K562 (cell line): ENCODE data around the gene MDK. TPM values are rescaled to one million over a fixed set of nuclear protein-coding genes. Genes with fewer than 3 reads are reported as not detected.
A peak's percentile ranks its signal among the peaks of the same experiment; 100 is the strongest.

Experiments
- ATAC-seq: fragments of 200-7000 bp; cut with Tn5 transposase; 3 replicates; pipeline ENCODE4 v1.9.1; 2020; ENCODE audit warnings: moderate library complexity
- BruUV-seq: library from RNA; stranded (reverse); fragments of 400-500 nt; replicated peaks from 2 replicates; lab custom pipeline; 2021; lab: Mats Ljungman, UMichigan
- CTCF ChIA-PET: fragments of 300-600 bp; formaldehyde crosslinking; extraction: SDS; loops from one replicate; lab custom pipeline; 2021; ENCODE audit warnings: low intra/inter-chr PET ratio; lab: Yijun Ruan, JAX
- POLR2A ChIA-PET: fragments of 300-600, 350-650 bp; sonication (Branson Sonifier 250); formaldehyde crosslinking; extraction: SDS; loops from one replicate; lab custom pipeline; 2021; ENCODE audit warnings: antibody characterized with exemption, inconsistent platforms; lab: Yijun Ruan, JAX
- DNase-seq, 4 experiments: peaks; one replicate each; pipeline versions ENCODE4 v3.0.0 to v3.0.0-alpha.2; 2011 to 2018; ENCODE audit warnings: low spot score in 3 of 4, mixed read lengths in 3 of 4; ENCODE audit errors: extremely low read depth in 1 of 4
- FAIRE-seq: peaks from 2 replicates; lab custom pipeline; 2011; peaks lifted over from hg19 to GRCh38; lab: Jason Lieb, UNC
- H2AFZ ChIP-seq: 2 replicates; pipeline ENCODE4 v1.6.0; 2011; ENCODE audit warnings: low read depth, low read length, control low read depth, inconsistent platforms
- H3K27ac ChIP-seq: fragments of 200-600 bp; 3 replicates; pipeline ENCODE4 v1.8.0; 2011; ENCODE audit warnings: low read depth, mild to moderate bottlenecking, control low read depth, inconsistent platforms, low read length, moderate library complexity, mixed read lengths; ENCODE audit errors: extremely low read depth
- H3K27me3 ChIP-seq, 2 experiments: fragments of 300-600 bp in 1 of 2; 2 replicates in 1 of 2; 3 replicates in 1 of 2; pipeline versions ENCODE4 v1.6.0 to v1.8.0; 2011; ENCODE audit warnings: inconsistent platforms in 2 of 2, low read length in 2 of 2, mild to moderate bottlenecking in 1 of 2, mixed read lengths in 1 of 2, moderate library complexity in 1 of 2; ENCODE audit not compliant: control insufficient read depth in 2 of 2, insufficient read depth in 2 of 2
- H3K36me3 ChIP-seq: fragments of 300-600 bp; 3 replicates; pipeline ENCODE4 v1.8.0; 2011; ENCODE audit warnings: mild to moderate bottlenecking, low read length, inconsistent platforms; ENCODE audit not compliant: control insufficient read depth, insufficient read depth
- H3K4me1 ChIP-seq, 2 experiments: fragments of 200-600 bp in 1 of 2; replicated peaks in 1 of 2; 2 replicates in 1 of 2; 3 replicates in 1 of 2; pipeline versions ENCODE4 v1.5.1 to v1.8.0; 2011; ENCODE audit warnings: inconsistent platforms in 2 of 2, low read length in 2 of 2, mild to moderate bottlenecking in 1 of 2, mixed read lengths in 1 of 2, moderate library complexity in 1 of 2; ENCODE audit not compliant: control insufficient read depth in 2 of 2, insufficient read depth in 2 of 2
- H3K4me2 ChIP-seq: 2 replicates; pipeline ENCODE4 v1.6.1; 2011; ENCODE audit warnings: low read length, control low read depth, inconsistent platforms, mixed read lengths; ENCODE audit not compliant: insufficient read depth
- H3K4me3 ChIP-seq: fragments of 200-600 bp; sonication (generic), shearing (Covaris generic); 2 replicates; pipeline ENCODE4 v1.5.1; 2016; ENCODE audit warnings: control low read depth, inconsistent platforms
- H3K79me2 ChIP-seq: fragments of 200-600 bp; 3 replicates; pipeline ENCODE4 v1.8.0; 2011; ENCODE audit warnings: low read length, inconsistent platforms; ENCODE audit not compliant: control insufficient read depth, insufficient read depth
- H3K9ac ChIP-seq, 2 experiments: 2 replicates each; pipeline versions ENCODE4 v1.6.0 to v1.6.1; 2011; ENCODE audit warnings: low read depth in 2 of 2, low read length in 2 of 2, control low read depth in 1 of 2, inconsistent platforms in 1 of 2, mild to moderate bottlenecking in 1 of 2, mixed read lengths in 1 of 2; ENCODE audit not compliant: insufficient read depth in 1 of 2
- H3K9me1 ChIP-seq: one replicate; pipeline ENCODE4 v1.6.0; 2011; ENCODE audit warnings: inconsistent platforms, mild to moderate bottlenecking, low read length, moderate library complexity; ENCODE audit not compliant: control insufficient read depth, insufficient read depth
- H3K9me3 ChIP-seq: replicated peaks from 2 replicates; pipeline ENCODE4 v1.5.1; 2011; ENCODE audit warnings: low read depth, low read length, inconsistent platforms; ENCODE audit not compliant: control insufficient read depth, insufficient read depth
- H4K20me1 ChIP-seq: replicated peaks from 2 replicates; pipeline ENCODE4 v1.6.1; 2011; ENCODE audit warnings: low read length, inconsistent platforms, mixed read lengths; ENCODE audit not compliant: control insufficient read depth, insufficient read depth
- BACH1 ChIP-seq: fragments of 200-800 bp; sonication (Bioruptor generic); IDR thresholded peaks from 2 replicates; pipeline ENCODE4 v1.6.1; 2016; ENCODE audit warnings: missing genetic modification characterization, missing compliant biosample characterization
- CUX1 ChIP-seq: fragments of 200-800 bp; sonication (Bioruptor generic); IDR thresholded peaks from 2 replicates; pipeline ENCODE4 v1.6.1; 2016; ENCODE audit warnings: missing genetic modification characterization, missing compliant biosample characterization
- HNRNPL ChIP-seq: fragments of 200-400 bp; formaldehyde crosslinking; IDR thresholded peaks from 2 replicates; pipeline ENCODE4 v1.6.1; 2017; ENCODE audit warnings: low read depth, mild to moderate bottlenecking, low read length
- MLLT1 ChIP-seq, 2 experiments: fragments of 450-650 bp; IDR thresholded peaks; 2 replicates each; pipeline ENCODE4 v1.6.1; 2016
- NBN ChIP-seq: fragments of 450-650 bp; IDR thresholded peaks from 2 replicates; pipeline ENCODE4 v1.6.1; 2016; ENCODE audit warnings: low read depth, mild to moderate bottlenecking
- PML ChIP-seq: IDR thresholded peaks from 2 replicates; pipeline ENCODE4 v1.6.1; 2012; ENCODE audit warnings: low read length, inconsistent platforms
- POLR2G ChIP-seq: fragments of 200-400 bp; formaldehyde crosslinking; IDR thresholded peaks from 2 replicates; pipeline ENCODE4 v1.6.1; 2017; ENCODE audit warnings: low read depth, mild to moderate bottlenecking, antibody characterized with exemption, low read length, moderate library complexity
- PREB ChIP-seq: sonication (generic); formaldehyde crosslinking; IDR thresholded peaks from 2 replicates; pipeline ENCODE4 v1.8.1; 2023; ENCODE audit warnings: mild to moderate bottlenecking, missing genetic modification reagents
- RBM17 ChIP-seq: fragments of 200-400 bp; formaldehyde crosslinking; IDR thresholded peaks from 2 replicates; pipeline ENCODE4 v1.6.1; 2017; ENCODE audit warnings: low read depth, mild to moderate bottlenecking, low read length, borderline replicate concordance
- RFX7 ChIP-seq: fragments of 250-450 bp; sonication (Bioruptor Pico); IDR thresholded peaks from 2 replicates; pipeline ENCODE4 v1.5.1; 2021; ENCODE audit warnings: mild to moderate bottlenecking
- SPI1 ChIP-seq: IDR thresholded peaks from 2 replicates; pipeline ENCODE4 v1.6.1; 2011; ENCODE audit warnings: low read depth, low read length, control low read depth, borderline replicate concordance
- TBP ChIP-seq: optimal IDR thresholded peaks from 2 replicates; pipeline ENCODE3; 2011; ENCODE audit warnings: low read depth, low read length, improper control_type of control experiment
- WGBS: fragments of 100-300 bp; shearing (Covaris generic); methylation state at CpG from one replicate; pipeline ENCODE4 v1.1.6; 2016; ENCODE audit warnings: low coverage, mixed read lengths; ENCODE audit not compliant: insufficient coverage; ENCODE audit errors: missing lambda C conversion rate; 5-methylcytosine and 5-hydroxymethylcytosine counted together
- in situ Hi-C: fragments of 300-500 bp; cut with MboI; formaldehyde crosslinking; loops from 4 replicates; pipeline ENCODE4 v1.15.0; 2018; ENCODE audit warnings: inconsistent platforms, mixed read lengths
- intact Hi-C: fragments of 100-400 bp; cut with micrococcal nuclease; formaldehyde crosslinking; loops from 2 replicates; pipeline ENCODE4 v1.14.2; 2022
- polyA plus RNA-seq, 8 experiments: library from polyadenylated mRNA; depleted of rRNA in 4 of 8; stranded (reverse) in 5 of 8; unstranded in 3 of 8; fragments of >200 nt; fragmentation: Nextera tagmentation in 2 of 8; fragmentation: Illumina TruSeq in 1 of 8; extraction: Ambion mirVana in 2 of 8; extraction: Trizol in 1 of 8; gene quantifications; 2 replicates each; pipeline versions ENCODE4 v1.2.1 to v1.2.3, GENCODE V29; 2011 to 2014; ENCODE audit warnings: inconsistent platforms in 1 of 8, missing spikeins in 1 of 8
- total RNA-seq, 7 experiments: library from RNA; depleted of rRNA in 6 of 7; stranded (reverse); fragments of >200 nt in 6 of 7; fragmentation: Illumina TruSeq in 2 of 7; extraction: Trizol in 2 of 7; gene quantifications; 2 replicates each; pipeline versions ENCODE4 v1.2.1 to v1.2.3, GENCODE V29; 2011 to 2021; ENCODE audit warnings: low replicate concordance in 1 of 7

Gene MDK
- total and polyA plus RNA-seq, 9 of the 15 experiments (the other 6 are each of a cell fraction or from before 2014, with no cell fraction given): 20.7 to 700 (median 350) TPM

- no peak for TF ChIP-seq BACH1 (tag)
- TF ChIP-seq RFX7 (CRISPR knock-in tag): no peak
Observed at GRCh38 chr11:46374815-46375214, 6.7 kb upstream of the MDK start (continued).

- WGBS: 94% methylated on average over 23 of the region's 38 CpGs
- FAIRE-seq: no peak
- intact Hi-C loops: no loop called here
- no peaks in the 10 kb centered on the region for H3K79me2 ChIP-seq
- TF ChIP-seq HNRNPL (0 out of 2 replicates have a peak, but pooled peaks have one; percentile 37), TBP (no peak), PML (no peak), SPI1 (no peak), NBN (no peak), RBM17 (no peak), PREB (no peak), POLR2G (peak; percentile 2; the same call in 1 of the 2 replicates), CUX1 (no peak), MLLT1 (IDR thresholded peaks at IDR 0.05) (no peak)
- H3K4me1 ChIP-seq: peaks cover 9 to 32% of the 10 kb centered on the region in 2 experiments
- ChIA-PET CTCF (interaction anchor here (0.7 kb wide), 1 partner anchor 606 kb away, joined by 3 read pairs; no protein-coding TSS in a partner anchor), POLR2A (no interaction called here)
- peaks cover 76% of the 10 kb centered on the region; the same call in 2 of the 3 replicates for H3K36me3 ChIP-seq
- no peak for ATAC-seq
- H2AFZ ChIP-seq: no peak overlapping the region
- no peaks in the 10 kb centered on the region for H3K27me3 ChIP-seq
- no peak overlapping the region for H3K9ac ChIP-seq
- no TSS peak for BruUV-seq
- H3K4me3 ChIP-seq: no peak overlapping the region
- no peaks in the 10 kb centered on the region for H4K20me1 ChIP-seq
- no peak for DNase-seq
- in situ Hi-C loops: no loop called here
- no peaks in the 10 kb centered on the region for H3K9me3 ChIP-seq
- no peaks in the 10 kb centered on the region for H3K9me1 ChIP-seq
- H3K4me2 ChIP-seq: no peak overlapping the region
- no peak overlapping the region for H3K27ac ChIP-seq
Observed at GRCh38 chr11:46375392-46376101, 5.9 kb upstream of the MDK start.
